ENCODE measurements around the gene TNS4.

The TNS4 gene

GRCh38 chr17:40503154-40503553 lies 1.7 kb upstream of the TNS4 start:
- H4K20me1 ChIP-seq: no peaks in the 10 kb centered on the region
- H3K4me3 ChIP-seq: no peak overlapping the region
- no peak for TF ChIP-seq Cebpa-rat (IDR thresholded peaks at IDR 0.05)
- H3K9ac ChIP-seq: no peak overlapping the region
- H3K36me3 ChIP-seq: no peaks in the 10 kb centered on the region
- H3K27me3 ChIP-seq: peaks cover 8% of the 10 kb centered on the region; the same call in 1 of the 2 replicates
- H3K4me2 ChIP-seq: peak overlapping the region; percentile 45
- H3K4me1 ChIP-seq: peaks cover 63% of the 10 kb centered on the region
- H3K27ac ChIP-seq: no peak overlapping the region
- H3K9me3 ChIP-seq: no peaks in the 10 kb centered on the region

GRCh38 chr17:40502716-40503115 lies 1.3 kb upstream of the TNS4 start:
- Histone ChIP-seq H3K27ac (0 out of 2 replicates have a peak overlapping the region, but pooled peaks have one; percentile 28), H3K4me3 (no peak overlapping the region), H4K20me1 (no peaks in the 10 kb centered on the region), H3K36me3 (no peaks in the 10 kb centered on the region), H3K4me1 (peaks cover 68% of the 10 kb centered on the region), H3K9ac (no peak overlapping the region), H3K9me3 (no peaks in the 10 kb centered on the region), H3K27me3 (peaks cover 8% of the 10 kb centered on the region; the same call in 1 of the 2 replicates), H3K4me2 (peak overlapping the region; percentile 45)
- no peak for TF ChIP-seq Cebpa-rat (IDR thresholded peaks at IDR 0.05)

- no peaks in the 10 kb centered on the region for H3K36me3 ChIP-seq
- TF ChIP-seq Cebpa-rat (IDR thresholded peaks at IDR 0.05): no peak
- H3K9ac ChIP-seq: no peak overlapping the region
- no peaks in the 10 kb centered on the region for H3K9me3 ChIP-seq
- H3K4me3 ChIP-seq: no peak overlapping the region
- H4K20me1 ChIP-seq: no peaks in the 10 kb centered on the region
- H3K27ac ChIP-seq: no peak overlapping the region
- peaks cover 8% of the 10 kb centered on the region; the same call in 1 of the 2 replicates for H3K27me3 ChIP-seq
- peaks cover 58% of the 10 kb centered on the region for H3K4me1 ChIP-seq
- no peak overlapping the region for H3K4me2 ChIP-seq
Observed at GRCh38 chr17:40500709-40501108, 714 bp downstream of the TNS4 start.

- no peaks in the 10 kb centered on the region for H3K9me3 ChIP-seq
- H3K27ac ChIP-seq: no peak overlapping the region
- TF ChIP-seq Cebpa-rat (IDR thresholded peaks at IDR 0.05): no peak
- H3K4me3 ChIP-seq: no peak overlapping the region
- H3K9ac ChIP-seq: no peak overlapping the region
- peaks cover 55% of the 10 kb centered on the region for H3K4me1 ChIP-seq
- H3K36me3 ChIP-seq: no peaks in the 10 kb centered on the region
- peaks cover 8% of the 10 kb centered on the region; the same call in 1 of the 2 replicates for H3K27me3 ChIP-seq
- H3K4me2 ChIP-seq: peak overlapping the region; percentile 60
- no peaks in the 10 kb centered on the region for H4K20me1 ChIP-seq
Observed at GRCh38 chr17:40500190-40500589, 1.2 kb downstream of the TNS4 start.

- Histone ChIP-seq H3K27ac (no peak overlapping the region), H3K36me3 (no peaks in the 10 kb centered on the region), H3K4me1 (peaks cover 54% of the 10 kb centered on the region), H3K4me2 (peak overlapping the region; percentile 60), H3K4me3 (no peak overlapping the region), H3K9ac (no peak overlapping the region), H4K20me1 (no peaks in the 10 kb centered on the region), H3K27me3 (peaks cover 8% of the 10 kb centered on the region; the same call in 1 of the 2 replicates), H3K9me3 (no peaks in the 10 kb centered on the region)
- no peak for TF ChIP-seq Cebpa-rat (IDR thresholded peaks at IDR 0.05)
Observed at GRCh38 chr17:40499551-40500189, 1.8 kb downstream of the TNS4 start.

GRCh38 chr17:40498281-40499084 lies 2.9 kb downstream of the TNS4 start:
- peak overlapping the region; percentile 60 for H3K4me2 ChIP-seq
- no peaks in the 10 kb centered on the region for H3K36me3 ChIP-seq
- TF ChIP-seq Cebpa-rat (IDR thresholded peaks at IDR 0.05): no peak
- no peak overlapping the region for H3K9ac ChIP-seq
- no peaks in the 10 kb centered on the region for H3K9me3 ChIP-seq
- H3K4me1 ChIP-seq: peaks cover 59% of the 10 kb centered on the region
- H3K27ac ChIP-seq: no peak overlapping the region
- H3K27me3 ChIP-seq: peaks cover 8% of the 10 kb centered on the region; the same call in 1 of the 2 replicates
- H3K4me3 ChIP-seq: no peak overlapping the region
- H4K20me1 ChIP-seq: no peaks in the 10 kb centered on the region

- no peak overlapping the region for H3K27ac ChIP-seq
- TF ChIP-seq Cebpa-rat (IDR thresholded peaks at IDR 0.05): no peak
- peaks cover 8% of the 10 kb centered on the region; the same call in 1 of the 2 replicates for H3K27me3 ChIP-seq
- H3K4me3 ChIP-seq: no peak overlapping the region
- no peak overlapping the region for H3K9ac ChIP-seq
- no peaks in the 10 kb centered on the region for H3K36me3 ChIP-seq
- H3K4me2 ChIP-seq: peak overlapping the region; percentile 60
- no peaks in the 10 kb centered on the region for H4K20me1 ChIP-seq
- peaks cover 56% of the 10 kb centered on the region for H3K4me1 ChIP-seq
- H3K9me3 ChIP-seq: no peaks in the 10 kb centered on the region
Observed at GRCh38 chr17:40497695-40498094, 3.7 kb downstream of the TNS4 start.

GRCh38 chr17:40496634-40497420 lies 4.6 kb downstream of the TNS4 start:
- Histone ChIP-seq H3K27me3 (peaks cover 8% of the 10 kb centered on the region; the same call in 1 of the 2 replicates), H3K36me3 (no peaks in the 10 kb centered on the region), H3K9ac (no peak overlapping the region), H3K4me2 (no peak overlapping the region), H4K20me1 (no peaks in the 10 kb centered on the region), H3K27ac (no peak overlapping the region), H3K4me1 (peaks cover 47% of the 10 kb centered on the region), H3K9me3 (no peaks in the 10 kb centered on the region), H3K4me3 (no peak overlapping the region)
- TF ChIP-seq Cebpa-rat (IDR thresholded peaks at IDR 0.05): no peak

- Histone ChIP-seq H3K9me3 (no peaks in the 10 kb centered on the region), H3K36me3 (no peaks in the 10 kb centered on the region), H3K27ac (peak overlapping the region; percentile 50), H3K4me1 (peaks cover 47% of the 10 kb centered on the region), H3K27me3 (peaks cover 8% of the 10 kb centered on the region; the same call in 1 of the 2 replicates), H3K4me3 (no peak overlapping the region), H3K4me2 (peak overlapping the region; percentile 32; the same call in 1 of the 2 replicates), H3K9ac (no peak overlapping the region), H4K20me1 (no peaks in the 10 kb centered on the region)
- no peak for TF ChIP-seq Cebpa-rat (IDR thresholded peaks at IDR 0.05)
Observed at GRCh38 chr17:40496170-40496569, 5.3 kb downstream of the TNS4 start.

Data from BLaER1 (cell line).